IPS DF 6.9 (cell line): ENCODE data around the gene LARGE1.

ENCODE experiments used
- DNase-seq: peaks from one replicate; pipeline ENCODE4 v3.0.0-alpha.2; 2013; ENCODE audit warnings: low read depth, low spot score
- H3K27ac ChIP-seq: one replicate; pipeline ENCODE4 v1.5.1; 2013; ENCODE audit warnings: low read length, control low read depth
- H3K27me3 ChIP-seq: 2 replicates; pipeline ENCODE4 v1.6.1; 2013; ENCODE audit warnings: mild to moderate bottlenecking, low read length; ENCODE audit not compliant: control insufficient read depth, insufficient read depth
- H3K36me3 ChIP-seq: 2 replicates; pipeline ENCODE4 v1.6.1; 2013; ENCODE audit warnings: low read length; ENCODE audit not compliant: control insufficient read depth, insufficient read depth
- H3K4me1 ChIP-seq: 2 replicates; pipeline ENCODE4 v1.6.1; 2013; ENCODE audit warnings: low read length; ENCODE audit not compliant: control insufficient read depth, insufficient read depth
- H3K4me3 ChIP-seq: 2 replicates; pipeline ENCODE4 v1.5.1; 2013; ENCODE audit warnings: mild to moderate bottlenecking, low read length
- H3K9me3 ChIP-seq: 2 replicates; pipeline ENCODE4 v1.6.1; 2013; ENCODE audit warnings: low read length, inconsistent platforms; ENCODE audit not compliant: control insufficient read depth, insufficient read depth
- WGBS: extraction: QIAGEN DNeasy Blood & Tissue Kit; methylation state at CpG from one replicate; pipeline ENCODE4 v1.1.7; 2013; ENCODE audit warnings: mixed read lengths, missing lambda C conversion rate; ENCODE audit not compliant: insufficient read length, insufficient coverage; 5-methylcytosine and 5-hydroxymethylcytosine counted together

LARGE1 gene

GRCh38 chr22:33400891-33401290 lies 519.4 kb downstream of the LARGE1 start:
- no peaks in the 10 kb centered on the region for H3K27me3 ChIP-seq
- WGBS = no CpG with 5 or more reads among the region's 5 CpGs
- H3K4me3 ChIP-seq = no peak overlapping the region
- H3K4me1 ChIP-seq = no peaks in the 10 kb centered on the region
- no peak overlapping the region for H3K27ac ChIP-seq
- no peak for DNase-seq
- H3K9me3 ChIP-seq = no peaks in the 10 kb centered on the region
- H3K36me3 ChIP-seq = no peaks in the 10 kb centered on the region

DNA sequence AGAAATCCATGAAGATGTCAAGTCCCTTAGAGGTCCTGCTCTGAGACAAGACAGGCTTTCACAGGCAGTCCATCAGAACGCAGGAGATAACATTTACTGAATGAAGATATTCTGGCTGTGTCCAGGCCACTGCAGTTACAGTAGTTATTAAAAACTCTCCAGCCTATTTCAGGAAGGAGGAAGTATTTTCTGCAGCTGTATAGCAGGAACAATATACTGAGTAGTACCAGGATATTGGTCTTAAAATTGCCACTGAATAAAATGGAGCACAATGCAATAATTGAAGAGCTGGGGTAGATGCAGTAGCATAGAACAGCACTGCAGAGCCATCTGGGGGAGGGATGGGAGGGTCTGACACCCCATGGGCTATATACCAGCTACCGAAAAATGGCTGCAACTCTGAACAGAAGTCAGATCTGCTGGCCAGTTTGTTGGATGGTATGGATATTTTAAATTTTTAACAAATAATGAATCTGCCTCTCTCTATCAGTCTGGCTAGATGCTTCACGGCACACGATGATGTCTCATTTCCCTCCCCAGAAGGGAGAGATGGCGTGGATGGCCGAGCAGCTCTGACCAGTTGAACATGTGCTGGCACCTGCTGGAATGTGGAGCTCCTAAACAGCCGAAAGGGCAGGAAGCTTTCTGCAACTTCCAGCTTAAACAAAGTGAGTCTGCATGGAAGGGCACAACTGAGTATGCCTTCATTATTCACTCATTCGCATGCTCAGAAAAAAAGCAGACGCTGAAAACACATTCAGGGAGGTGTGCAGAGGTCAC lies 520.0 kb downstream of the LARGE1 start:
- DNase-seq = no peak
- no peaks in the 10 kb centered on the region for H3K9me3 ChIP-seq
- H3K27me3 ChIP-seq = no peaks in the 10 kb centered on the region
- H3K4me1 ChIP-seq = no peaks in the 10 kb centered on the region
- no CpG with 5 or more reads among the region's 9 CpGs for WGBS
- no peaks in the 10 kb centered on the region for H3K36me3 ChIP-seq
- no peak overlapping the region for H3K4me3 ChIP-seq
- H3K27ac ChIP-seq = no peak overlapping the region

- H3K9me3 ChIP-seq = no peaks in the 10 kb centered on the region
- H3K36me3 ChIP-seq = no peaks in the 10 kb centered on the region
- no peak overlapping the region for H3K27ac ChIP-seq
- DNase-seq = no peak
- H3K4me1 ChIP-seq = no peaks in the 10 kb centered on the region
- no CpG with 5 or more reads among the region's 4 CpGs for WGBS
- no peaks in the 10 kb centered on the region for H3K27me3 ChIP-seq
- H3K4me3 ChIP-seq = no peak overlapping the region
These were observed 522.8 kb downstream of the LARGE1 start for GRCh38 chr22:33397381-33397907.

DNA sequence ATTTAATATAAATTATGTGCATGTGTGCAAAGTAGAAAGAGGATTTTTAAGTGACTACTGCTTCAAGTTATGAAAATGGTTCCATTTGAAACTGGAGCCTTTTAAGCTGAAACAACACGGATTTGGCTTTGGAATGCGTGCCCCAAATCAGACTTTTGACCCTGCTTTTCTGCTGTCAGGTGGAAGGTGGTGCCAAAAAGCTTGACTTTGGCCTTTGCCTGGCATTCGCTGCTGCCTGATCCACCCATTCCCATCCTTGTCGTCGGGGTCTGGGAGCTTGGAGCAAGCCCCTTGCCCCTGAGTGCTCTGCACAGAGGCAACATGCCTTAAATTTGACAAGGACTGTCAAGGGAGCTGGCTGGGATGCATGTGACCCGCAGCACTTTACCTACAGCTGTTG lies 526.8 kb downstream of the LARGE1 start:
- no peak overlapping the region for H3K27ac ChIP-seq
- no peaks in the 10 kb centered on the region for H3K4me1 ChIP-seq
- H3K27me3 ChIP-seq = no peaks in the 10 kb centered on the region
- H3K4me3 ChIP-seq = no peak overlapping the region
- no CpG with 5 or more reads among the region's 6 CpGs for WGBS
- no peaks in the 10 kb centered on the region for H3K9me3 ChIP-seq
- no peak for DNase-seq
- no peaks in the 10 kb centered on the region for H3K36me3 ChIP-seq

- H3K4me1 ChIP-seq = no peaks in the 10 kb centered on the region
- H3K9me3 ChIP-seq = no peaks in the 10 kb centered on the region
- H3K4me3 ChIP-seq = no peak overlapping the region
- H3K27ac ChIP-seq = no peak overlapping the region
- H3K36me3 ChIP-seq = no peaks in the 10 kb centered on the region
- DNase-seq = no peak
- no peaks in the 10 kb centered on the region for H3K27me3 ChIP-seq
These were observed 529.0 kb downstream of the LARGE1 start for GRCh38 chr22:33391298-33391697.

DNA sequence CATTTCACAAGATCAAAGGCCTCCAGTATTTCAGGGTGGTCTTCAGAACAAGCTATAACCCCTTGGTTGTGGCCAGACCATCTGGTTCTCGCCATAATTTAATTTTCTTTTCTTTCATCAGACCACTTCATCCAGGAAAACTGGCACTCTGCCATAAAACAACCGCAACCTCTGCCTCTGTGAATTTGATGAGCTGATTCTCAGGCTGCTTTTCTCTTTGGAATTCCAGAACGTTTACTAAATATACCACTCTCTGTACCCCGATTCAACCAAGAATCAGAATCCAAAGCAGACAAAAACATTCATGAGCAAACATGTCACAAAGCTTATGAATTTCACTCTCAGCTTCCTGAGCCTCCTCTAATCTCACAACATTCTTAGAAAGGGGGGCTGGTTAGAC lies 530.3 kb downstream of the LARGE1 start:
- WGBS = no CpG with 5 or more reads among the region's 4 CpGs
- Histone ChIP-seq H3K4me3 (no peak overlapping the region), H3K4me1 (no peaks in the 10 kb centered on the region), H3K27me3 (no peaks in the 10 kb centered on the region), H3K27ac (no peak overlapping the region), H3K9me3 (no peaks in the 10 kb centered on the region), H3K36me3 (no peaks in the 10 kb centered on the region)
- DNase-seq = no peak

GRCh38 chr22:33386270-33386669 lies 534.0 kb downstream of the LARGE1 start:
- H3K27me3 ChIP-seq = no peaks in the 10 kb centered on the region
- H3K9me3 ChIP-seq = no peaks in the 10 kb centered on the region
- no peaks in the 10 kb centered on the region for H3K4me1 ChIP-seq
- DNase-seq = no peak
- no peak overlapping the region for H3K4me3 ChIP-seq
- no CpG with 5 or more reads among the region's 5 CpGs for WGBS
- no peak overlapping the region for H3K27ac ChIP-seq
- H3K36me3 ChIP-seq = no peaks in the 10 kb centered on the region

DNA sequence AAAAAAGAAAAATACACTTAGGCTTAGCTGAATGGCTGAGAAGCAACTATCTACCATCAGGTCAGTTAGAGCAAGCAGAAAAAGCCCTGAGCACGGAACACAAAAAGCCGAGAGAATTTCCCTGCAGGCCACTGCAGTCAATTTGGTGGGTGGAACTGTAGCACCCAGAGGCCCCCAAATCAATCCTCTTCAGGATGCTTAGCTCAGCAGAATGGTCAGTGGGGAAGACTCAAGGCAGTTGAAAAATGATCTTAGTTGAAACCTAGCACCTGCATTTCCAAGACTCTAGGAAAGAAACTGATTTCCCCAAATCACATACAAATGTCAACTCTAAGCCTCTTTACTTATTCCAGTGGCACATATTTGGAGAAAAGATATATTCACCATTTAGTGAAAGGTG lies 534.7 kb downstream of the LARGE1 start:
- no peaks in the 10 kb centered on the region for H3K27me3 ChIP-seq
- DNase-seq = no peak
- H3K27ac ChIP-seq = no peak overlapping the region
- no peaks in the 10 kb centered on the region for H3K9me3 ChIP-seq
- H3K36me3 ChIP-seq = no peaks in the 10 kb centered on the region; the same call in 1 of the 2 replicates
- no peak overlapping the region for H3K4me3 ChIP-seq
- no CpG with 5 or more reads among the region's 2 CpGs for WGBS
- no peaks in the 10 kb centered on the region for H3K4me1 ChIP-seq

DNA sequence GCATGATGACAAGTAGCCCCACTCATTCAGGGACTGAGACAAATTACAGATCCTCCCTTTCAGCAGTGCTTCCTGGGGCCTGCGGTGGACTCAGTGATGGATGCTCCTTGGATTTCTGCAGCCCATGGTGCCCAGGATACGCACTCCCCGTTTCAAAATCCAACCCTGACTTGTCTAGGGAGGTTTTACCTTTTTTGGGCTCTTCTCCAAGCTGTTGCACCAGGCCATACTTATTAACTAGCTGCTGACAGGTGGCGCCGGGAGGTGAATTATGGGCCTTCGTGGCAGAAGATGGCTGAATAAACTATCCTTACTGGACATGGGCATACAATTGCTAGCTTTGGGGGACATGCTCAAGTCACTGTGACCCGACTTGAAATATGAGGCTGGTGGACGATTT lies 537.8 kb downstream of the LARGE1 start:
- WGBS = no CpG with 5 or more reads among the region's 8 CpGs
- DNase-seq = no peak
- Histone ChIP-seq H3K4me1 (no peaks in the 10 kb centered on the region), H3K36me3 (no peaks in the 10 kb centered on the region; the same call in 1 of the 2 replicates), H3K27me3 (no peaks in the 10 kb centered on the region), H3K4me3 (no peak overlapping the region), H3K9me3 (no peaks in the 10 kb centered on the region), H3K27ac (no peak overlapping the region)

DNA sequence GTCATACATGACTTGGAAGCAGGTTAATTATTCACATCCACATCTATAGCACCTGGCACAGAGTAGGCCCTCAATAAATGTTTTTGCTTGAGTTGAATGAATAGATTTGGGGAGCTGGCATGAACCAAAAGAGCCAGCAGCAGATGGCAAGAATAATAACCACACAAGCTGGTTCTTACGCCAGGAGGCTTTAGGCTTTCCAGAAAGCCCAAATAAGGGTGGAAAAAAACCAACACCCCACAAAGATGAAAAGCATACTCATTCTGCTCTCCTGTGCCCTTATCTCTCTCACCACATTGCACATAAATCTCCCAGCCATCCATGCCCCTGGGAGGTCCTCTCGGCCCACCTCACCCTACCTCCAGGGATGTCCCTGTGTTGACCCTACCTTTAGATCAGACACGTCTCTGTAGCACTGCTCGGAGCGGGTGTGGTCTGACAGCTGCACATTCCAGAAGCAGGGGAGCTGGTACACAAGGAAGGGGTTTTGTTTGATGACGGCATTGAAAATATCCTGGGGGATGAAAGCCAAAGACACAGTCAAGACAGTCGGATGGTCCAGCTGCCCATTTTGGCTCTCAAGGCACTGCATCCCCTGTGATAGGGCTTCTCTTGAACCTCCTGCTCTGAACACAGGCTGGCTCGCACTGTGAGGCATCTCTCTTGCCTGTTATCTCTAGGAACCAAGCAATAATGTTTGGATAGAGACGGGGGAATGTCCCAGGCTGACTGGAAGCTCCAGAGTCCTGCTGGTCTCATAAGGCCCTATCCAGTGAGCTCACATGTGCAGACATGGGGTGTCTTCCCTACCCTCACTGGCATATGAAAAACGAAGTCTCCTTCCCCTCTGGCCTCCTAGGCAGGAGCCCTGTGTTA lies 538.5 kb downstream of the LARGE1 start:
- Histone ChIP-seq H3K36me3 (no peaks in the 10 kb centered on the region; the same call in 1 of the 2 replicates), H3K27ac (no peak overlapping the region), H3K27me3 (no peaks in the 10 kb centered on the region), H3K4me1 (no peaks in the 10 kb centered on the region), H3K9me3 (no peaks in the 10 kb centered on the region), H3K4me3 (no peak overlapping the region)
- WGBS = no CpG with 5 or more reads among the region's 10 CpGs
- no peak for DNase-seq
